A549 (cell line): Measurements from ENCODE around the gene DTWD2. TPM values are rescaled to one million over a fixed set of nuclear protein-coding genes. Genes with fewer than 3 reads are reported as not detected.
A peak's percentile ranks its signal among the peaks of the same experiment; 100 is the strongest.

Experiments
- ATAC-seq, 2 experiments: fragments of 200-7000 bp in 1 of 2; fragments of >200 bp in 1 of 2; cut with Nextera tagmentation in 1 of 2; cut with Tn5 transposase in 1 of 2; 3 replicates each; pipeline versions ENCODE4 v1.8.0 to v1.9.1; 2018 to 2020; ENCODE audit warnings: mild to moderate bottlenecking in 1 of 2, moderate library complexity in 1 of 2
- CTCF ChIA-PET: fragments of 300-600 bp; sonication (Branson Sonifier 250); formaldehyde crosslinking; extraction: SDS; loops from one replicate; lab custom pipeline; 2021; ENCODE audit warnings: antibody characterized with exemption, inconsistent platforms; lab: Yijun Ruan, JAX
- POLR2A ChIA-PET: fragments of 350-600 bp; formaldehyde crosslinking; extraction: SDS; loops from one replicate; lab custom pipeline; 2021; ENCODE audit warnings: antibody characterized with exemption, inconsistent platforms; lab: Yijun Ruan, JAX
- DNase-seq, 2 experiments: peaks; one replicate each; pipeline versions ENCODE4 v3.0.0 to v3.0.0-alpha.2; 2011 to 2016; ENCODE audit warnings: low read depth in 1 of 2, low spot score in 1 of 2
- FAIRE-seq: peaks from 2 replicates; lab custom pipeline; 2011; peaks lifted over from hg19 to GRCh38; lab: Jason Lieb, UNC
- H3K27ac ChIP-seq, 2 experiments: fragments of >200 bp; sonication (Bioruptor Twin); formaldehyde crosslinking; 3 replicates each; pipeline ENCODE4 v1.5.1; 2016 to 2017
- H3K4me1 ChIP-seq: fragments of >200 bp; sonication (Bioruptor Twin); formaldehyde crosslinking; 3 replicates; pipeline ENCODE4 v1.6.1; 2016
- H3K4me2 ChIP-seq: fragments of >200 bp; sonication (Bioruptor Twin); formaldehyde crosslinking; 3 replicates; pipeline ENCODE4 v1.6.1; 2016
- H3K4me3 ChIP-seq: fragments of >200 bp; sonication (Bioruptor Twin); formaldehyde crosslinking; 3 replicates; pipeline ENCODE4 v1.5.1; 2016
- H3K9me3 ChIP-seq: fragments of >200 bp; sonication (Bioruptor Twin); formaldehyde crosslinking; 3 replicates; pipeline ENCODE4 v1.6.1; 2016
- CEBPB ChIP-seq, 2 experiments: fragments of >200 bp in 1 of 2; sonication (Bioruptor Twin) in 1 of 2; formaldehyde crosslinking in 1 of 2; IDR thresholded peaks; 2 replicates each; pipeline ENCODE4 v1.6.1; 2012 to 2016
- CHD2 ChIP-seq: fragments of 150-350 bp; IDR thresholded peaks from 2 replicates; pipeline ENCODE4 v1.6.1; 2014; ENCODE audit warnings: low read length; ENCODE audit not compliant: partially characterized antibody
- CTCF ChIP-seq: fragments of >200 bp; sonication (Bioruptor Twin); formaldehyde crosslinking; IDR thresholded peaks from 3 replicates; pipeline ENCODE4 v1.5.1; 2016
- E2F6 ChIP-seq: IDR thresholded peaks from 2 replicates; pipeline ENCODE4 v1.6.1; 2012; ENCODE audit warnings: low read depth, borderline replicate concordance
- EHF ChIP-seq: fragments of 250-450 bp; sonication (Bioruptor Pico); IDR thresholded peaks from 2 replicates; pipeline ENCODE4 v1.5.0; 2020; ENCODE audit warnings: mild to moderate bottlenecking
- EP300 ChIP-seq, 2 experiments: fragments of >200 bp; sonication (Bioruptor Twin); formaldehyde crosslinking; IDR thresholded peaks; 2 replicates in 1 of 2; 3 replicates in 1 of 2; pipeline ENCODE4 v1.6.1; 2016 to 2017
- FOSB ChIP-seq: fragments of 250-450 bp; sonication (Bioruptor Pico); IDR thresholded peaks from 2 replicates; pipeline ENCODE4 v1.5.0; 2020; ENCODE audit warnings: mild to moderate bottlenecking, moderate library complexity
- HOXB13 ChIP-seq: fragments of 250-450 bp; sonication (Bioruptor Pico); IDR thresholded peaks from 2 replicates; pipeline ENCODE4 v1.5.0; 2020; ENCODE audit warnings: low read depth, mild to moderate bottlenecking, moderate library complexity
- HOXB5 ChIP-seq: fragments of 250-450 bp; sonication (Bioruptor Pico); IDR thresholded peaks from 2 replicates; pipeline ENCODE4 v1.5.0; 2020; ENCODE audit warnings: mild to moderate bottlenecking, moderate library complexity
- JUN ChIP-seq, 2 experiments: fragments of >200 bp; sonication (Bioruptor Twin); formaldehyde crosslinking; IDR thresholded peaks; 2 replicates in 1 of 2; 3 replicates in 1 of 2; pipeline ENCODE4 v1.6.1; 2016 to 2017
- JUNB ChIP-seq: fragments of >200 bp; sonication (Bioruptor Twin); formaldehyde crosslinking; IDR thresholded peaks from 2 replicates; pipeline ENCODE4 v1.6.1; 2016
- KDM5A ChIP-seq: fragments of 200-600 bp; sonication (generic); IDR thresholded peaks from 2 replicates; pipeline ENCODE4 v1.6.1; 2016; ENCODE audit warnings: antibody characterized with exemption, mild to moderate bottlenecking
- NR3C1 ChIP-seq: fragments of >200 bp; sonication (Bioruptor Twin); formaldehyde crosslinking; IDR thresholded peaks from 3 replicates; pipeline ENCODE4 v1.6.1; 2017
- POLR2A ChIP-seq: IDR thresholded peaks from 2 replicates; pipeline ENCODE4 v1.6.1; 2012; ENCODE audit warnings: mild to moderate bottlenecking, low read length
- RAD21 ChIP-seq, 2 experiments: fragments of >200 bp in 1 of 2; sonication (Bioruptor Twin) in 1 of 2; formaldehyde crosslinking in 1 of 2; IDR thresholded peaks in 1 of 2; conservative IDR thresholded peaks in 1 of 2; 2 replicates in 1 of 2; 3 replicates in 1 of 2; pipeline ENCODE4 v1.6.1; 2012 to 2018; ENCODE audit warnings: inconsistent platforms in 1 of 2
- RARB ChIP-seq: fragments of 250-450 bp; sonication (Bioruptor Pico); IDR thresholded peaks from 2 replicates; pipeline ENCODE4 v1.8.0; 2021; ENCODE audit warnings: mild to moderate bottlenecking, moderate library complexity
- REST ChIP-seq: fragments of 200-600 bp; sonication (generic); IDR thresholded peaks from 2 replicates; pipeline ENCODE4 v1.6.1; 2016; ENCODE audit warnings: antibody characterized with exemption, mild to moderate bottlenecking, moderate library complexity
- SMC3 ChIP-seq: fragments of >200 bp; sonication (Bioruptor Twin); formaldehyde crosslinking; IDR thresholded peaks from 3 replicates; pipeline ENCODE4 v1.6.1; 2018; ENCODE audit warnings: inconsistent platforms
- WGBS: methylation state at CpG from one replicate; pipeline ENCODE4 v1.1.6; 2017; ENCODE audit errors: missing lambda C conversion rate; 5-methylcytosine and 5-hydroxymethylcytosine counted together
- polyA plus RNA-seq, 4 experiments: library from polyadenylated mRNA; depleted of rRNA in 3 of 4; stranded (reverse); fragments of >200 nt; fragmentation: RNase III in 1 of 4; extraction: RNeasy Plus Mini Kit Qiagen cat#74134 plus additional on column Dnase treatment in 1 of 4; gene quantifications; 2 replicates in 3 of 4; 3 replicates in 1 of 4; pipeline ENCODE4 v1.2.3, GENCODE V29; 2011 to 2017

The DTWD2 gene
- polyA plus RNA-seq, 2 of the 4 experiments (the other 2 are of a cell fraction) = 3.7 to 4.8 TPM

GRCh38 chr5:118793091-118793490, 195.3 kb downstream of the DTWD2 start:
- FAIRE-seq (no peak), ATAC-seq (no peak), DNase-seq (no peak)
- Histone ChIP-seq H3K4me2 (no peak overlapping the region), H3K9me3 (no peaks in the 10 kb centered on the region), H3K4me3 (no peak overlapping the region), H3K27ac (no peak overlapping the region), H3K4me1 (no peaks in the 10 kb centered on the region)
- CTCF ChIA-PET = interaction anchor here (0.6 to 2.6 kb wide), 9 partner anchors 8 to 619 kb away, joined by 3 to 15 read pairs (median 4); no protein-coding TSS in a partner anchor
- POLR2A ChIA-PET = no interaction called here
- 33% methylated on average over 3 of the region's 3 CpGs for WGBS
- no peak for TF ChIP-seq POLR2A
- no peak for TF ChIP-seq EHF (CRISPR knock-in tag)
- TF ChIP-seq CHD2 = no peak
- TF ChIP-seq KDM5A = no peak
- TF ChIP-seq RARB = no peak
- TF ChIP-seq REST = no peak
- no peak for TF ChIP-seq FOSB
- no peak for TF ChIP-seq JUN (IDR thresholded peaks at IDR 0.05)
- TF ChIP-seq HOXB13 (CRISPR knock-in tag) = no peak
- no peak for TF ChIP-seq HOXB5 (CRISPR knock-in tag)
- no peak for TF ChIP-seq RAD21 (conservative IDR thresholded peaks at IDR 0.05 in 1 of 2, IDR thresholded peaks at IDR 0.05 in 1 of 2)
- TF ChIP-seq CEBPB (IDR thresholded peaks at IDR 0.05) = no peak
- no peak for TF ChIP-seq E2F6
- no peak for TF ChIP-seq EP300 (IDR thresholded peaks at IDR 0.05)
- no peak for TF ChIP-seq NR3C1

- no peaks in the 10 kb centered on the region for H3K4me1 ChIP-seq
- no peaks in the 10 kb centered on the region for H3K9me3 ChIP-seq
- peak; percentile 75 to 81 for TF ChIP-seq RAD21 (conservative IDR thresholded peaks at IDR 0.05 in 1 of 2, IDR thresholded peaks at IDR 0.05 in 1 of 2)
- no peak for TF ChIP-seq JUNB
- peak; percentile 71 for TF ChIP-seq CTCF
- peak; percentile 58 for TF ChIP-seq SMC3
- H3K27ac ChIP-seq = no peak overlapping the region
- CTCF ChIA-PET = interaction anchor here (0.6 to 2.6 kb wide), 17 partner anchors 8 to 1058 kb away, joined by 3 to 15 read pairs (median 4); no protein-coding TSS in a partner anchor
- peak; percentile 13 for FAIRE-seq
- ATAC-seq = peak; percentile 88 to 97
- no peak overlapping the region for H3K4me3 ChIP-seq
- no peak overlapping the region for H3K4me2 ChIP-seq
- WGBS = 26% methylated on average over 7 of the region's 7 CpGs
- POLR2A ChIA-PET = no interaction called here
- DNase-seq = peak; percentile 18 to 66
These were observed 196.2 kb downstream of the DTWD2 start for GRCh38 chr5:118791926-118792734.
